H9 (cell line): ENCODE measurements around the gene GNPTAB. TPM values are rescaled to one million over a fixed set of nuclear protein-coding genes. Genes with fewer than 3 reads are reported as not detected.

Experiments
- DNase-seq: peaks from one replicate; pipeline ENCODE4 v3.0.0-alpha.2; 2017
- H2AFZ ChIP-seq: one replicate; pipeline ENCODE4 v1.6.1; 2013; ENCODE audit warnings: mild to moderate bottlenecking, low read length, control low read depth, moderate library complexity
- H2AK5ac ChIP-seq: 2 replicates; pipeline ENCODE4 v1.6.1; 2013; ENCODE audit warnings: low read length, control low read depth, mixed read lengths; ENCODE audit not compliant: insufficient read length
- H2BK120ac ChIP-seq: one replicate; pipeline ENCODE4 v1.6.1; 2013; ENCODE audit warnings: low read depth, mild to moderate bottlenecking, low read length, control low read depth, inconsistent platforms; ENCODE audit not compliant: poor library complexity, severe bottlenecking
- H2BK12ac ChIP-seq: 2 replicates; pipeline ENCODE4 v1.6.1; 2013; ENCODE audit warnings: low read length, control low read depth, mixed read lengths, low read depth; ENCODE audit not compliant: insufficient read length
- H2BK15ac ChIP-seq: 2 replicates; pipeline ENCODE4 v1.6.1; 2013; ENCODE audit warnings: low read depth, low read length, control low read depth
- H2BK20ac ChIP-seq: one replicate; pipeline ENCODE4 v1.6.1; 2013; ENCODE audit warnings: low read depth, mild to moderate bottlenecking, low read length, control low read depth, inconsistent platforms; ENCODE audit not compliant: poor library complexity, severe bottlenecking
- H2BK5ac ChIP-seq: 2 replicates; pipeline ENCODE4 v1.6.1; 2013; ENCODE audit warnings: low read length, control low read depth, mixed read lengths; ENCODE audit not compliant: insufficient read length
- H3K14ac ChIP-seq: 2 replicates; pipeline ENCODE4 v1.6.1; 2013; ENCODE audit warnings: low read length, control low read depth; ENCODE audit not compliant: insufficient read depth
- H3K18ac ChIP-seq: 2 replicates; pipeline ENCODE4 v1.6.1; 2013; ENCODE audit warnings: low read depth, mild to moderate bottlenecking, mixed read lengths, low read length, control low read depth; ENCODE audit not compliant: insufficient read length
- H3K23ac ChIP-seq: 2 replicates; pipeline ENCODE4 v1.6.1; 2013; ENCODE audit warnings: low read length, control low read depth, mixed read lengths, low read depth; ENCODE audit not compliant: insufficient read length
- H3K23me2 ChIP-seq: 2 replicates; pipeline ENCODE4 v1.6.1; 2013; ENCODE audit warnings: low read depth, mild to moderate bottlenecking, mixed read lengths, low read length, control low read depth; ENCODE audit not compliant: insufficient read length, poor library complexity, severe bottlenecking
- H3K27ac ChIP-seq: 2 replicates; pipeline ENCODE4 v1.5.1; 2013; ENCODE audit warnings: low read length, control low read depth, mixed read lengths, low read depth; ENCODE audit not compliant: insufficient read length
- H3K27me3 ChIP-seq: 2 replicates; pipeline ENCODE4 v1.6.1; 2013; ENCODE audit warnings: low read length, control low read depth, inconsistent platforms; ENCODE audit not compliant: insufficient read depth
- H3K4ac ChIP-seq: 2 replicates; pipeline ENCODE4 v1.6.1; 2013; ENCODE audit warnings: low read depth, mild to moderate bottlenecking, control low read depth, inconsistent platforms, low read length, moderate library complexity
- H3K4me1 ChIP-seq: 2 replicates; pipeline ENCODE4 v1.6.1; 2013; ENCODE audit warnings: low read length, control low read depth, inconsistent platforms; ENCODE audit not compliant: insufficient read depth
- H3K4me2 ChIP-seq: 2 replicates; pipeline ENCODE4 v1.6.1; 2013; ENCODE audit warnings: low read length, control low read depth, mixed read lengths; ENCODE audit not compliant: insufficient read length, insufficient read depth
- H3K56ac ChIP-seq: 2 replicates; pipeline ENCODE4 v1.6.1; 2013; ENCODE audit warnings: low read depth, mild to moderate bottlenecking, mixed read lengths, low read length, control low read depth; ENCODE audit not compliant: insufficient read length
- H3K79me1 ChIP-seq: 2 replicates; pipeline ENCODE4 v1.6.1; 2013; ENCODE audit warnings: low read depth, mild to moderate bottlenecking, moderate library complexity, low read length, control low read depth, inconsistent platforms; ENCODE audit not compliant: insufficient read depth, poor library complexity, severe bottlenecking
- H3K79me2 ChIP-seq: 2 replicates; pipeline ENCODE4 v1.6.1; 2013; ENCODE audit warnings: low read length, control low read depth, inconsistent platforms; ENCODE audit not compliant: insufficient read depth
- H3K9ac ChIP-seq: 2 replicates; pipeline ENCODE4 v1.6.1; 2013; ENCODE audit warnings: low read length, control low read depth, mixed read lengths; ENCODE audit not compliant: insufficient read length; ENCODE audit errors: extremely low read depth
- H3K9me3 ChIP-seq: one replicate; pipeline ENCODE4 v1.6.1; 2013; ENCODE audit warnings: low read depth, low read length, inconsistent platforms; ENCODE audit not compliant: control insufficient read depth
- H3T11ph ChIP-seq: one replicate; pipeline ENCODE4 v1.6.1; 2013; ENCODE audit warnings: mild to moderate bottlenecking, low read length, control low read depth, inconsistent platforms
- H4K20me1 ChIP-seq: one replicate; pipeline ENCODE4 v1.6.1; 2013; ENCODE audit not compliant: control insufficient read depth, insufficient read length, insufficient read depth
- H4K5ac ChIP-seq: 2 replicates; pipeline ENCODE4 v1.6.1; 2013; ENCODE audit warnings: low read depth, mild to moderate bottlenecking, mixed read lengths, low read length, control low read depth; ENCODE audit not compliant: insufficient read length
- H4K8ac ChIP-seq: replicated peaks from 2 replicates; pipeline ENCODE4 v1.6.1; 2013; ENCODE audit warnings: low read length, control low read depth, mixed read lengths, low read depth; ENCODE audit not compliant: insufficient read length
- H4K91ac ChIP-seq: 2 replicates; pipeline ENCODE4 v1.6.1; 2013; ENCODE audit warnings: low read depth, mild to moderate bottlenecking, moderate library complexity, mixed read lengths, low read length, control low read depth; ENCODE audit not compliant: insufficient read length
- H3K27ac Mint-ChIP-seq, 3 experiments: 2 replicates in 2 of 3; 3 replicates in 1 of 3; pipeline ENCODE4 v1.8.0; 2020 to 2021; ENCODE audit warnings: mixed read lengths in 3 of 3, mild to moderate bottlenecking in 1 of 3, moderate library complexity in 1 of 3
- H3K27me3 Mint-ChIP-seq: 2 replicates; pipeline ENCODE4 v1.8.0; 2021; ENCODE audit warnings: low read depth, mild to moderate bottlenecking, moderate library complexity, mixed read lengths
- H3K36me3 Mint-ChIP-seq, 3 experiments: 2 replicates in 2 of 3; 3 replicates in 1 of 3; pipeline ENCODE4 v1.8.0; 2020 to 2021; ENCODE audit warnings: low read depth in 3 of 3, mixed read lengths in 3 of 3; ENCODE audit not compliant: insufficient read depth in 1 of 3
- H3K4me1 Mint-ChIP-seq, 2 experiments: 2 replicates each; pipeline ENCODE4 v1.8.0; 2020; ENCODE audit warnings: mixed read lengths in 2 of 2
- H3K4me3 Mint-ChIP-seq, 2 experiments: 2 replicates in 1 of 2; 3 replicates in 1 of 2; pipeline ENCODE4 v1.8.0; 2020 to 2021; ENCODE audit warnings: mild to moderate bottlenecking in 2 of 2, mixed read lengths in 2 of 2, moderate library complexity in 1 of 2
- H3K9me3 Mint-ChIP-seq, 2 experiments: 2 replicates in 1 of 2; 3 replicates in 1 of 2; pipeline ENCODE4 v1.8.0; 2020; ENCODE audit warnings: mild to moderate bottlenecking in 2 of 2, mixed read lengths in 2 of 2, moderate library complexity in 1 of 2
- CTCF ChIP-seq: fragments of 200-600 bp; sonication (generic); conservative IDR thresholded peaks from 3 replicates; pipeline ENCODE4 v1.8.0; 2021; ENCODE audit warnings: antibody characterized with exemption, mild to moderate bottlenecking
- WGBS: extraction: QIAGEN DNeasy Blood & Tissue Kit; methylation state at CpG from one replicate; pipeline ENCODE4 v1.1.7; 2013; ENCODE audit warnings: missing lambda C conversion rate, low lambda C conversion rate, mixed read lengths; ENCODE audit not compliant: insufficient read length; ENCODE audit errors: extremely low coverage; 5-methylcytosine and 5-hydroxymethylcytosine counted together
- total RNA-seq: library from RNA; stranded (reverse); gene quantifications from 2 replicates; pipeline ENCODE4 v1.2.1, GENCODE V29; 2021

The GNPTAB gene
- total RNA-seq, 1 experiment from 2014 or later, result 44.3 TPM

- Histone ChIP-seq H3K23ac (no peak overlapping the region), H3K18ac (no peak overlapping the region), H3K4ac (no peak overlapping the region), H3K9me3 (no peaks in the 10 kb centered on the region), H4K91ac (no peak overlapping the region), H2AFZ (no peak overlapping the region), H3K79me1 (no peaks in the 10 kb centered on the region), H2BK120ac (no peak overlapping the region), H4K5ac (no peak overlapping the region), H2BK5ac (no peak overlapping the region), H2BK15ac (no peak overlapping the region), H3T11ph (no peak overlapping the region), H3K9ac (no peak overlapping the region), H4K20me1 (no peaks in the 10 kb centered on the region), H3K4me2 (no peak overlapping the region), H3K27ac (no peak overlapping the region), H3K27me3 (no peaks in the 10 kb centered on the region), H3K14ac (no peak overlapping the region), H4K8ac (no peak overlapping the region), H3K4me1 (no peaks in the 10 kb centered on the region), H3K56ac (no peak overlapping the region), H2AK5ac (no peak overlapping the region), H2BK20ac (no peak overlapping the region), H2BK12ac (no peak overlapping the region), H3K23me2 (no peaks in the 10 kb centered on the region), H3K79me2 (no peaks in the 10 kb centered on the region)
- H3K27ac Mint-ChIP-seq, result no peak overlapping the region; a peak in 1 of 7 replicates
- no CpG with 5 or more reads among the region's 2 CpGs for WGBS
- TF ChIP-seq CTCF, result no peak
- H3K27me3 Mint-ChIP-seq, result no peaks in the 10 kb centered on the region
- DNase-seq, result no peak
- H3K36me3 Mint-ChIP-seq, result peaks cover 9 to 62% (median 50%) of the 10 kb centered on the region in 3 experiments; a peak in 6 of 7 replicates
- no peaks in the 10 kb centered on the region for H3K9me3 Mint-ChIP-seq
- H3K4me1 Mint-ChIP-seq, result no peaks in the 10 kb centered on the region
- H3K4me3 Mint-ChIP-seq, result no peak overlapping the region
Observed at GRCh38 chr12:101768781-101769180, 62.0 kb downstream of the GNPTAB start.
